BJ (cell line): Measurements from ENCODE around the gene GPRIN1. TPM values are rescaled to one million over a fixed set of nuclear protein-coding genes. Genes with fewer than 3 reads are reported as not detected.

Experiments used
- CTCF ChIA-PET: fragments of 350-600 bp; formaldehyde crosslinking; extraction: SDS; loops from one replicate; lab custom pipeline; 2021; ENCODE audit warnings: antibody characterized with exemption, inconsistent platforms; lab: Yijun Ruan, JAX
- POLR2A ChIA-PET: fragments of 300-600 bp; sonication (Branson Sonifier 250); formaldehyde crosslinking; extraction: SDS; loops from one replicate; lab custom pipeline; 2021; ENCODE audit warnings: antibody characterized with exemption; lab: Charles Lee
- DNase-seq: peaks from one replicate; pipeline ENCODE4 v3.0.0-alpha.2; 2011; ENCODE audit warnings: low read depth
- H3K27me3 ChIP-seq: 2 replicates; pipeline ENCODE4 v1.6.0; 2011; ENCODE audit warnings: low read length; ENCODE audit not compliant: control insufficient read depth, insufficient read depth
- H3K36me3 ChIP-seq: 2 replicates; pipeline ENCODE4 v1.5.1; 2011; ENCODE audit warnings: low read length; ENCODE audit not compliant: control insufficient read depth, insufficient read depth
- H3K4me3 ChIP-seq: 2 replicates; pipeline ENCODE4 v1.5.1; 2011; ENCODE audit warnings: low read depth, mild to moderate bottlenecking, control low read depth, low read length
- CTCF ChIP-seq: IDR thresholded peaks from 2 replicates; pipeline ENCODE4 v1.5.1; 2011; ENCODE audit warnings: low read depth, mild to moderate bottlenecking, control low read depth, inconsistent platforms, low read length, moderate library complexity; ENCODE audit not compliant: insufficient read depth
- polyA plus RNA-seq: library from polyadenylated mRNA; depleted of rRNA; stranded (reverse); fragments of >200 nt; gene quantifications from 2 replicates; pipeline ENCODE4 v1.2.3, GENCODE V29; 2011; rRNA removed
- small RNA-seq: library from RNA; depleted of rRNA; stranded (forward); fragments of <200 nt; gene quantifications from one replicate; pipeline ENCODE3, GENCODE V24; 2012; ENCODE audit warnings: low replicate concordance, low read depth; ENCODE audit not compliant: insufficient read length

Gene GPRIN1
- polyA plus RNA-seq, 1 experiment: 2.4 TPM

- Histone ChIP-seq H3K4me3 (no peak overlapping the region), H3K27me3 (no peaks in the 10 kb centered on the region; the same call in none of the 2 replicates), H3K36me3 (no peaks in the 10 kb centered on the region)
- no peak for DNase-seq
- POLR2A ChIA-PET: no interaction called here
- no peak for TF ChIP-seq CTCF
- CTCF ChIA-PET: interaction anchor here (0.6 kb wide), 2 partner anchors 22 to 1018 kb away, joined by 3 read pairs; no protein-coding TSS in a partner anchor
Measured at GRCh38 chr5:176550275-176550831, 59.6 kb downstream of the GPRIN1 start.

DNA sequence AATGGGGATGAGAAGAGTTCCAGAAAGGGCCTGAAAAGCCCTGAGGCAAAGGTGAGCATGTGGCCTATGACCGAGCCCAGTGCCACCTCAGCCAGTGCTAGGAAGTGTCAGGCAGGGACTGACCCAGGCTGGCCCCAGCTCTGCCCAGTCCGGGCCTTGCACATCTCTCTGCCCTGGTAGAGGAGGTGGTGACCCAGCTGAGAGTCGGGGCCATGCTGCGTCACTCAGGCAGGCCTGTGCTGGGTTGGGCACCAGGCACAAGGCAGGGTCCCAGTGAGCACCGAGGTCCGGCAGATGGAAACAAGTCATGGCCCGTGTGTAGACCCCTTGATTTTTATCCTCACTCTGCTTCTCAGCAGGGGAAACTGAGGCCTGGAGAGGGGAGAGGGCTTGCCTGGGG is 60.1 kb downstream of the GPRIN1 start:
- TF ChIP-seq CTCF: no peak
- DNase-seq: no peak
- ChIA-PET POLR2A (no interaction called here), CTCF (interaction anchor here (0.6 to 1.3 kb wide), 3 partner anchors 22 to 1018 kb away, joined by 3 read pairs; no protein-coding TSS in a partner anchor)
- no peaks in the 10 kb centered on the region for H3K36me3 ChIP-seq
- no peaks in the 10 kb centered on the region; the same call in none of the 2 replicates for H3K27me3 ChIP-seq
- H3K4me3 ChIP-seq: no peak overlapping the region

DNA sequence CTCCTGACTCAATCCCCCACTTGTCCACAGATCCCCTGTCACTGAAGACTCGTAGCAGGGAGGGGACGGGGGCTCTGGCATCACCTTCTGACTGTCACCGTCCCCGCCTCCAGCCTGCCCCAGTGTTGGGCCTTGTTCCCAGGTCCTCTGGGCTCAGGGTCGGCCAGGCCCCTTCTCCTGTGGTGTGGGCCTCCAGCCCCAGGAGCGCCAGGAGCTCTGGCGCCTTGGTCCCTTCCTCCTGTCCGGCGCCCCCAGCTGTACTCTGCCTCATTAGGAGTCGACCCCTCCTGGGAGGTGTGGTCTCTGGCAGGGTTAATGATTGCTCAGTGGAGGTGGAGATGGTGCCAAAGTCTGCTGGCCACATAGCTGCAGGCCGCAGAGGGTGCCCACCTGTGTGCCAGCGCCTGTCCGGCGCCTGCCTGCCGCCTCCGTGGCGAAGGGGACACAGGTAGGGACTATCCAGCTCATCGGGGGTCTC is 61.0 kb downstream of the GPRIN1 start, which contains the start of gene CDHR2:
CDHR2 (plus strand) TSS at position 376 of the 478 bp plus-strand sequence. CDS start 16,011 bp downstream, outside the sequence.
- Histone ChIP-seq H3K36me3 (no peaks in the 10 kb centered on the region), H3K4me3 (no peak within 1 kb of the TSS), H3K27me3 (no peaks in the 10 kb centered on the region; the same call in 1 of the 2 replicates)
- no peak for TF ChIP-seq CTCF
- no peak for DNase-seq
- CTCF ChIA-PET: interaction anchor here (0.6 to 1.3 kb wide), 2 partner anchors 25 to 230 kb away, joined by 3 to 4 read pairs; no protein-coding TSS in a partner anchor
- POLR2A ChIA-PET: no interaction called here

DNA sequence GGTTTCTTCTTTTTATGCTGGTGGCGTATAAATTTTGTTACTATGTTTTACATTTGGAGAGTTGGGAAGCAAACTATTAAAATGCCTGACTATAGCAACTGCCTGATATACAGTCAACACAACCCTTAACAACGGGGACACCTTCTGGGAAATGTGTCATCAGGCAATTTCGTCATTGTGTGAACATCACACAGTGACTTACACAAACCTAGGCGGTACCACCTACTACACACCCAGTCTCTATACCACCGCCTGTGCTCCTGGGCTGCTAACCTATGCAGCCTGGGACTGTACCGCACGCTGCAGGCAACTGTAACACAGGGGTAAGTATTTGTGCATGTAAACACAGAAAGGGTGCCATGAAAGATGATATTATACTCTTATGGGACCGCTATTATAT is 62.2 kb downstream of the GPRIN1 start:
- no peak for DNase-seq
- CTCF ChIA-PET: interaction anchor here (0.9 kb wide), 1 partner anchor 26 kb away, joined by 3 read pairs; no protein-coding TSS in a partner anchor
- H3K27me3 ChIP-seq: no peaks in the 10 kb centered on the region; the same call in 1 of the 2 replicates
- H3K36me3 ChIP-seq: no peaks in the 10 kb centered on the region
- no peak overlapping the region for H3K4me3 ChIP-seq
- POLR2A ChIA-PET: no interaction called here
- no peak for TF ChIP-seq CTCF

Small RNA genes lying within 50 kb of the gene (small RNA-seq; reads per million reads assigned to genes)
- gene MIR4281 (not detected), gene RF00019 (not detected), gene RN7SL684P (not detected)

Other genes starting within 250 kb of the GPRIN1 start
- 119 and 171 TPM in 2 replicates for gene KIAA1191, start 248.4 kb downstream of the GPRIN1 start, polyA plus RNA-seq
- gene ARL10, start 244.7 kb downstream of the GPRIN1 start, polyA plus RNA-seq: 3.2 and 4.8 TPM in 2 replicates
- 35.9 and 36.8 TPM in 2 replicates for gene NOP16, start 221.6 kb downstream of the GPRIN1 start, polyA plus RNA-seq
- gene HIGD2A, start 221.4 kb downstream of the GPRIN1 start, polyA plus RNA-seq: 104 and 118 TPM in 2 replicates
- 122 and 141 TPM in 2 replicates for gene CLTB, start 193.6 kb downstream of the GPRIN1 start, polyA plus RNA-seq
- gene FAF2, start 161.8 kb downstream of the GPRIN1 start, polyA plus RNA-seq: 36.9 and 52.2 TPM in 2 replicates
- 3.1 and 6.0 TPM in 2 replicates for gene RNF44, start 72.8 kb downstream of the GPRIN1 start, polyA plus RNA-seq
- gene CDHR2, start 60.8 kb downstream of the GPRIN1 start, polyA plus RNA-seq: not detected in 2 replicates
- not detected in 2 replicates for gene SNCB, start 20.4 kb upstream of the GPRIN1 start, polyA plus RNA-seq
- gene EIF4E1B, start 20.5 kb upstream of the GPRIN1 start, polyA plus RNA-seq: not detected in 2 replicates
- 50.4 and 65.8 TPM in 2 replicates for gene TSPAN17, start 37.3 kb upstream of the GPRIN1 start, polyA plus RNA-seq
- gene UNC5A, start 200.4 kb upstream of the GPRIN1 start, polyA plus RNA-seq: not detected in 2 replicates